Activated effector memory CD4-positive, alpha-beta T cell treated with Interleukin-2 at 50 U/mL for 16 hours (primary cell): ENCODE data around the gene CRACR2B.

Source experiments
- DNase-seq: peaks from one replicate; pipeline ENCODE4 v3.0.0-alpha.2; 2020

Gene CRACR2B

GRCh38 chr11:827897-828192, at the start of gene CRACR2B:
TSS of gene CRACR2B (plus strand) at chr11:827919. CDS start at chr11:828608, 689 bp downstream.
- no peak for DNase-seq

GRCh38 chr11:778976-779954, 48.5 kb upstream of the CRACR2B start:
- no peak for DNase-seq

- DNase-seq, result no peak
Measured at GRCh38 chr11:779955-780532, 47.7 kb upstream of the CRACR2B start.

- no peak for DNase-seq
Measured at GRCh38 chr11:782264-783174, 45.2 kb upstream of the CRACR2B start.

GRCh38 chr11:783581-784015, 44.1 kb upstream of the CRACR2B start:
- DNase-seq, result peak; percentile 7

- no peak for DNase-seq
Measured at GRCh38 chr11:786235-787083, 41.3 kb upstream of the CRACR2B start.

GRCh38 chr11:787084-787675, 40.5 kb upstream of the CRACR2B start:
- no peak for DNase-seq

GRCh38 chr11:788009-788640, 39.6 kb upstream of the CRACR2B start:
- DNase-seq, result no peak

- DNase-seq, result no peak
Measured at GRCh38 chr11:788953-789940, 38.5 kb upstream of the CRACR2B start.

- no peak for DNase-seq
Measured at GRCh38 chr11:789943-790342, 37.8 kb upstream of the CRACR2B start, which contains the start of gene CEND1. TSS of gene CEND1 (minus strand) at chr11:790090. CDS start at chr11:788576, 1,514 bp downstream.

- DNase-seq, result no peak
Measured at GRCh38 chr11:790721-791564, 36.8 kb upstream of the CRACR2B start.

GRCh38 chr11:791658-792534, 35.8 kb upstream of the CRACR2B start:
- DNase-seq, result no peak

GRCh38 chr11:792535-792821, 35.2 kb upstream of the CRACR2B start:
- DNase-seq, result no peak

GRCh38 chr11:792873-793272, 34.8 kb upstream of the CRACR2B start:
- DNase-seq, result no peak

- no peak for DNase-seq
Measured at GRCh38 chr11:793556-793955, 34.2 kb upstream of the CRACR2B start.

GRCh38 chr11:794013-794765, 33.5 kb upstream of the CRACR2B start:
- DNase-seq, result no peak
